NCI-H2107 treated with DMSO at 0.1 percent for 48 hours (cell line): ENCODE results near the gene NEDD4L.

Experiments
- DNase-seq: peaks from one replicate; lab custom pipeline; 2025; ENCODE audit not compliant: unreplicated experiment; lab: John Stamatoyannopoulos, UW

The NEDD4L gene

DNA sequence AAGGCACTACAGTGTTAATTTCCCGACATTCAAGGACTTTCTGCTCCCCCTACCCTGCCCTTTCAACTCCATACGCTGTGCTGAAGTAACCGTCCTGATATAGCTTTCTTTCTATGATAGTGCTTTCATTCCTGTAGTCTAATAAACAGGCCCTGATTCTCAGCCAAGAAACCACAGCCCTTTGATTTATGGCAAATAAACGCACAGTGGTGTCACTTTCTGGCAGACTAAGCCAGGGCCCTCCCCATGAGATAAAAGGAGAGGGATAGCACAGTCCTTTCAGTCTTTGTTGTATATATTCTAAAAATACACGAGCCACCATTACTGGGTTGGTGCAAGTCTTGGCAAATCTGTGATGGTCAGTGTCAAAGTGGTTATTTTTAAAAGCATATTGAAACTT, 293.7 kb downstream of the NEDD4L start:
- DNase-seq, result no peak

GRCh38 chr18:58338141-58338540, 294.1 kb downstream of the NEDD4L start:
- DNase-seq, result no peak

DNA sequence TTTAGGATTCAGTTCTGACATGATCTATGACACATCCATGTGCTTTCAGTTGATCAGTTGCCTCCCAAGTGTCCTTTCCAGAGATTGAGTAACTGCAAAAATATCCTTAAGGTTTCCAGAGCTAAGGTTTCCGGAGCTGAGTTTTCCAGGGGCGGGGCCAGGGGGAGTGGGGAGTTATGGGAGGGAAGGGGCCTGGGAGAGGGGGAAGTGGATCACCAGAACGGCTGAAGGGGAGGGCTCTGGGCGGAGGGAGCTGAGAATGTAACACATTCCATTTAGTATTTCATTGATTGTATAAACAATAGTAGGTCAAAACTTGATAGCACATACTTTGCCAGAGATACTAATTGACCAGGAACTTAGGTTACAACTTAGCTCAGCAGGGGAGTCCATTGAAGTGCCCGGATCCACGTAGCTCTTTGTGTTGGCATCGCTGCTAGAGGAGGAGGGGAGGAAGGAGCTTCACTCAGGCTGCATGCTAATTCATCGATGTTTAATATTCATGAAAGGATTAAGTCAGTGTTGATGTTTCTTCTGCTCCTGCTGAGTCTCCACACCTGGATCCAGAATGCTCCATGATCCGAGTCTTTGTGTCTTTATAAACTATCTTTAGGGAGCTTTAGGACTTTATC, 295.1 kb downstream of the NEDD4L start:
- DNase-seq, result peak; percentile 85

- DNase-seq, result no peak
Observed at GRCh38 chr18:58339890-58340289, 295.9 kb downstream of the NEDD4L start.

GRCh38 chr18:58341916-58342315, 297.9 kb downstream of the NEDD4L start:
- no peak for DNase-seq

DNA sequence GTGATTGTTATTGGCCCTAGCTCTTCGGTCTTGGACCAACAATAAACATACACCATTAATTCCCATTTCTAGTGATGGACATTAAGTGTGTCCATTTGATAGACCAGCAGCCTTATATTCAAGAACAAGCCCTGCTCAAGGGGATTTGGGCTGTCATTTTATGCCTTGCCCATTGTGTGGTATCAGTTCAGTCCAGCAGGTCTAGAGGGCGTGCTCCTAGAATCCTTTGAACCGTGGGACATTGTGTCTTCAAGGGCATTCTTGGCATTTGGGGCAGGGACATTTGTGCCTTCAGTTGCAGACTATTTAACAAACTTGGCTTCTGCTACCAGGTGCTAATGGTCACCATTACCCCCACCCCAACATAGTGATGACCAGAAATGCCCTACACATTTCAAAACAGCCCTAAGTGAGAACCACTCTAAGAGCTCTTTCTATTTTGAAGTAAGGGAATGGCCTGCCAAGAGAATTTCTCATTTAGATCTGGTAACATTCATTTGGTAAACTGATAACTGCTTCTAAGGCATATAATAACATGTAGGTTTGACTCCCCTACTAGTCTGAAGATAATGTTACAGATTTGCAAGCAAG, 300.1 kb downstream of the NEDD4L start:
- DNase-seq, result no peak

GRCh38 chr18:58344861-58345463, 300.9 kb downstream of the NEDD4L start:
- no peak for DNase-seq

DNA sequence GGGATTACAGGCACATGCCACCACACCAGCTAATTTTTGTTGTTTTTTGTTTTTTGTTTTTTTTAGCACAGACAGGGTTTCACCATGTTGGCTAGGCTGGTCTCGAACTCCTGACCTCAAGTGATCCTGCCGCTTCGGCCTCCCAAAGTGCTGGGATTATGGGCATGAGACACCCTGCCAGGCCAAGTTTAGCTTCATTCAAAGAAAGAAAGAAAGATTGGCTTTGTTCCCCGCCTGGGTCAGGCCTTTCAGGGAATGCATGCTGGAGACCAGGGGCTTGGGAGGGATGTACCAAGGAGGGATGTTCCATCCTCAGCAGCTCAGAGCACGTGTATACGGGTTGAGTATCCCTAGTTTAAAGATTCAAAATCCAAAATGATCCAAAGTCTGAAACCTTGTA, 301.8 kb downstream of the NEDD4L start:
- DNase-seq, result no peak

DNA sequence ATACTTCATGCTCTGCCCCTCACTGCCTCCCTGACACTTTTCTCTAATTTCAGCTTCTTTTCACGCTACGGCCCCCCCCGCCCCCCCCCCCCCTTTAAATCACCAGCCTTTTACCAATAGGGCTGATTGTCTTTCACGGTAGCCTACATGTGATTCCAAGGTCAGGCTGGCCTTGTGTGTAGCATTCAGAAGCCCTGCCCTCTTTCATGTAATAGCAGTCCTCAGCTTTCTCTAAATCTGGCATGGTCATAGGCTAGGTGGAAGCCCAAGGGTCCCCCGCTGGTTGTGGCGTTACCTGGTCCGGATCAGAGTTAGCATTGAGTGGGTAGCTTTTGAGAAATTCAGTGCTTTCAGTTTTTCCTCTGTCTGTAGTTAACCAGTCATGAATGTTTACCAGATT, 303.1 kb downstream of the NEDD4L start:
- DNase-seq, result no peak

DNA sequence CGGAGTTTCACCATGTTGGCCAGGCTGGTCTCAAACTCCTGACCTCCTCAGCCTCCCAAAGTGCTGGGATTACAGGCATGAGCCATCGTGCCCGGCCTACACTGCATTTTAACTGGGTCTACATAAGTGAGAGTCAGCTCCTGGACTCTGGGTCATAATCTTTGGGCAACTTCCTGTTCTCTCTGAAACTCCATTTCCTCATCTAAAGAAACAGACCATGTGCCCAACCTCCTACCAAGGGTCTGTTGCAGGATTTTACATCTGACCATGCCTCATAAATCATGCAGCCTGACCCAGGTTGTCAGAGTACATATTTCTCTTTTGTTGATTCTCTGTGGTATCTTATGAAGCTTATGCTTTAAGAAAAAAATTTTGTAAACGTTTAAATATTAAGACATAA, 304.5 kb downstream of the NEDD4L start:
- no peak for DNase-seq

DNA sequence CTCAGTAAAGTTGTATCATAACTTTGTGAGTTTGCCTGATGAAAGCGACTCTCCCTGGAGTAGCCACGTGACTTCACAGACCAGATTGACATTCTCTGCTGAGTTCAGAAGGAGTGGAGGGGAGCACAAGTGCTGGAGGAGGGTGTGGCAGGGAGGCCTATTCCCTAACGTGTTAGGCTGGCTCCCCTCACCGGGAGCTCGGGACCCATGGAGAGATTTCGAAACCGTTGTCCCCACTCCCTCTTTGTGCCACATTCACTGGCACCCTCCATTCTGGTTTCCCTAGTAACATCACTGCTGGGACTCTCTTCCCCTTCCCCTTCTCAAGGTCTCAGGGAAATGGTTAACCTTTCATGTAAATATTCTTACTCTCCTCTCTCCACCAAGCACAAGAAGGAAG, 304.9 kb downstream of the NEDD4L start:
- no peak for DNase-seq

DNA sequence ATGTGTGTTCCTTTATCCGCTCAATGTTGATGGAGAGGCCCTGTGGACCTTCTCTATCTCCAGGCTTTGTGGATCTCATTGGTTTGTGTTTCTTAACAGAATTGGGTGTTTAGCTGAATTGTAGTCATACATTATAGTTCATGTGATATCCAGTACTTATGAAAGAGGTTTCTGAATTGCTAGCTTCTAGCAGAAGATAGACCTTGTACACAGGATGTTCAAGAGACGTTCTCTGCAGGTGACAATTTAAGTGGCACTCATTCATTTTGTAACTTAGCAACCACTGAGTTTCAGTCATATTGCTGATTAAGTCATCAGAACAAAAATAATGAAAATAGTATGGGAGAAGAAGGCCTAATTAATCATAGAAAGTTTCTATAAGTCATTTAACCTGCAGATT, 305.6 kb downstream of the NEDD4L start:
- DNase-seq, result peak; percentile 54

DNA sequence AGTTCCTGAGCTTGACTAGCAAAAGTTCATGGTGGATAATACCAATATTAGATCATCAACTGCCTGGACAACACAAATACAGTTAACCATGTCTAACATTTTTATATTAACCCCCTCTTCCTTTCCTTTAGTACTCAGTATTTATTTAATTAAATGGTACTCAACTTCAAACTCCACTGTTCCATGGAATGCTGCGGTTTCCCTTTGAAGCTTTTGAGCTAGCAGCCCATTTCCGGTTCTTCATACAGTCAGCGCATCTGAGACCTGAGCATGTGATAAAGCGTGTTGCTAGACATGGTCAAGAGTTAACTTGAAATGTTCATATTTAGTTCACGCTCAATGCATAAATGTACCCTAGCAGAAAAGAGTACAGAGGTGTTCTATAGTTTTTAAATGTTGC, 306.5 kb downstream of the NEDD4L start:
- no peak for DNase-seq

- DNase-seq, result no peak
Observed at GRCh38 chr18:58351776-58352175, 307.8 kb downstream of the NEDD4L start.

DNA sequence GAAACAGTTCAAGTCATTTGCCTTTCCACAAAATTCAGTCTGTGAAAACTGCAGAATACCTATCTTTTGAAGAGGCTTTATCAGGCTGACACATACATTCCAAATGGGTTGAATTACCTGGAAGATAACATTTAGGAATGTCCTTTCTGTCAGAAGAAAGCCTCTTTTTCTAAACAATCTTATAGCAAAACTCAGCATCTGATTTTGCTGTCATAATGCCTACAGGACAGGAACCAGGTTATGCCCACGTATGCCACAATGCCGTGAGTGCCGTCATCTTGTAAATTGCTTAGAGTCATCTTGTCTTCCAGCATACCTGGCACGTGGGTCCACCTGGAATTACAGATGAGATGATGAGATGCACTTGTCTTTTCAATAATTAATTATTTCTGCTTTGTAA, 309.6 kb downstream of the NEDD4L start:
- DNase-seq, result no peak

DNA sequence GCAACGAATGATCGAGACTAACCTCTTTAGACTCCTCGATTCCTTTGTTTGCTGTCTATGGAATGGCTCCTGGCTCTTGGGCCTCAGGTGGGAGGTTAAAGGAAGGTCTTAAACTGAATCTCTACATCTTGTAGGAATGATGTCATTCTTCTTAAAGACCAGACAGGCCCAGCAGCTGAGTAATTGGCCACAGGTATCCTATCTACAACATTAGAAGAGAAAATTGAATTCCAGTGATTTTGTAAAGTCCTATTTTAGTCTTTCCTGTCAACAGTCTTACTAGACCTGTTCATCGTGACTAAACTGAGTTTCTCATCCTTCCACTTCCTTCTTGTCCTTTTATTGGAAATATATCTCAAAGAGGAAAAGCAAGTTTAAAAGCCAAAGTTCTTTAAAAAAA, 310.0 kb downstream of the NEDD4L start:
- DNase-seq, result no peak

DNA sequence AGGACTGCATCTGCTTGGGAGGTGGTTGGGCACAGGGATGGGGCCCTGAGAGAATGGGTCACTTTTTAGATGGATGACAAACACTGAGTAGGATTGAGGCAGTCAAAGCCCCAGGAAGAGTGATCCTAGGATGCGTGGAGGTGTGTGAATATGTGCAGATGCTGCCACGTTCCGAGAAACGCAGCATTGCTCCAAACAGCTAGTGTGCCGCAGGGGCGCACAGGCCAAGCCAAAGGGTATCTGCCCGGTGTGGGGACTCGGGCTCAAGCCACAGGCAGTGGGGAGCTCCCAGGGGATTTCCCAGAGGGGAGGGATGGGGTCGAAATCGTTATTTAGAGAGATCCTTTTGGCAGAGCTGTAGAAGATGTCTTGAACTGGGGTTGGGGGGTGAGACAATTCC, 310.8 kb downstream of the NEDD4L start:
- no peak for DNase-seq

DNA sequence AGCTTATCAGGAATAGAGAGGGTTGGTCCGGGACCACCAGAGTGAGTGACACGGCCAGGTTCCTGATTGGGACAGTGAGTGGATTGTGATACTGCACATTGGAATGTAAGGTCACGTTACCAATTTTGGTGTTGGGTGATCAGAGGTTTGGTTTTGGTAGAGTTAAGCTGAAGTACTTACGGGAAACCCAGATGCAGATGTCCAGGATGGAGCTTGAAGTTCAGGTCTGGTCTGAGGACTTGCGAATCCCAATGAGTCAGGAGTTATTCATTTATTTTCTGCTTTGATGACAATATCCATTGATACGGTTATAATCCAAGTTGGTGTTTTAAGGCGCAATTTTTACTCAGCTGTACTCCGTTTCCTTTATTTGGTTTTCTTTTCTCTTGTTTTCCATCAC, 311.2 kb downstream of the NEDD4L start:
- no peak for DNase-seq

- DNase-seq, result no peak
Observed at GRCh38 chr18:58359218-58359617, 315.2 kb downstream of the NEDD4L start.

DNA sequence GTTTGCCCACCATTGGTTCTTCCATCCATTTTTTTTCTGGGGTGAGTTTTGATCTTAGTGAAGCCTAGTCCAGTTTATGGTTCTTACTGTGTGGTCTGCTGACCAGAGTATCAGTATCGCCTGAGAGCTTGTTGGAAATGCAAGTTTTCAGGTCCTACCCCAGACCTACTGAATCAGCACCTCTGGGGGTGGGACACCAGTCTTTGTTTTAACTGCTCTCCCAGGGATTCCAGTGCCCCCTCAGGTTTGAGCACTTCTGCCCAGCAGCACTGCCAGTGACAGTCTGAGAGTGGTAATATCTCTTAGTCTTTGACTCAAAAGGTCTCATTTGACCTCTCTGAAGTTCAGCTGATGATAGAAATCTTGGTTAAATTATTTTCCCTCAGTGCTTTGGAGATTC, 315.6 kb downstream of the NEDD4L start:
- no peak for DNase-seq

GRCh38 chr18:58360324-58360723, 316.3 kb downstream of the NEDD4L start:
- no peak for DNase-seq

GRCh38 chr18:58361212-58361611, 317.2 kb downstream of the NEDD4L start:
- no peak for DNase-seq

DNA sequence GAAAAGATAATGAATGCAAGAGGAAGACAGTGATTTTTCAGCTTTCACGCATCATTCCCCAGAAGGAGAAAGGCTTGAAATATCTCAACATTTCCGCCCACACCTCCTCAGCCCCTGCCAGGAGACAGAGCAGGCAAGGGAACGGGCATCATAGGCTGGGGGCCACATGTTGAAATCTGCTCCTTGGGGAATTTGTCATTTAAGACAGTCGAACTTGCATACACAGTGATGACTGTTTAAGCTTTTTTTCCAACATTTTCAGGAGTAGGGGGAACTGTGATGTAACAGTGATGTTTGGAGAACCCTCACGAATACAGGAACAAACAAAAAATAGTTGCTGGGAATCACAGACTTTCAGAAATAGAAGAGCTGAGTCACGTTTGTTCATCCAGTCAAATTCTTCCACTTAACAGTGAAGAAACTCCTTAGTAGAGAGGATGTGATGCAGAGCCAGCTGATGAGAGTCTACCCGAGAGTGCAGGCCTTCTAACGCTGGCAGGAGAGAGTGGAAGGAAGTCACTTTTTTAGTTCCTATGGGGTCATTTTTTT, 318.1 kb downstream of the NEDD4L start:
- DNase-seq, result no peak
